GM18499 (cell line): ENCODE results near the gene RECQL5.

Source experiments
- ATAC-seq: cut with Tn5 transposase; IDR thresholded peaks from one replicate; pipeline ENCODE4 v1.9.1; 2021; ENCODE audit warnings: moderate number of reproducible peaks; ENCODE audit not compliant: insufficient read depth, unreplicated experiment

RECQL5 gene

DNA sequence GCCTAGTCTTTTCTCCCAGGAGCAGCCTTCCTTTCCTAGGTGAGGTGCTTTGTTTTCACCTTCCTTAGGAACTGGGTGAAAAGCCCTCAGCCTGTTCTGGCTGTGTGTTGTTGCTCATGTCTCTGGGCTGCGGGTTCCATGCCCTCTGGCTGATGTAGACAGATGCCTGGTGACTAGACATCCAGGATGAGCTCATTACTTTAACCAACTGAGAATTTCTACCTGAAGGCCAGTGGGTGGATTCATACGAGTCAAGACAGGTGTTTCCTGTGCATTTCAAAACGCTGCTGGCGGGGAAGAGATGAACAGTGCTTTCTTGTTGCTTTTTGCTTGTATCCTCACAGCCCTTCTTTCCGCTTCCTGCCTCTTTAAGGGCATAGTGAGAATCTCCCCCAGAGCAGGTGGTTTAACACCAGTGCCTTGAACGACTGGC lies 22.5 kb upstream of the RECQL5 start:
- no peak for ATAC-seq

DNA sequence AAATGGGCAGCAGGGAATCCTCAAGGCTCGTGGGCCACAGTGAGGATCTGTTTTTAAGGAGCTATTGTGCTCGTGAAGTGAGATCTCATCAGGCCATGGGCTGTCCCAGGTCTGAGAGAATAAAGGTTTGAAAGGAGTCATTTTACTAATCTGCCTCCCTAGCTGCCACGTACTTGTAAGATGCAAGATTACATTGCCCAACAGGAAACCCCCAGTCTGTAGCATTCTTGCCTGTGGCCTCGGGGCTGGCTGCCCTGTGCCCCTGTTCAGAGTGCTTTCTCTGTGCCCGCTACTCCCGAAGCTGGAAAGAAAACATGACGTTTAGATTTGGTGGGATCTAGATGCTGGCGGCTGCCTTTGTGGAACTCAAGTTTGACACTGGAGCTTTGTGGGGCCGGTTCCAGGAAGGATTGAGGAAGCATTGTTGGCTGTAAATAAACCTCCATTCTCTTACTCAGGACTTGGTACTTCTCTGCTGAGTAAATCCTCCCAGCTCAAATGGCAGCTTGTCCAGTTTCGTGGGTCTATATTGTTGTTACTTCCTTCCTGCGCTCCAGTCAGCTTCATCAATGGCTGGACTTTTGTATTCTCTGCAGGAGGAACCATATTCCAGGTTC lies 21.4 kb upstream of the RECQL5 start:
- no peak for ATAC-seq

DNA sequence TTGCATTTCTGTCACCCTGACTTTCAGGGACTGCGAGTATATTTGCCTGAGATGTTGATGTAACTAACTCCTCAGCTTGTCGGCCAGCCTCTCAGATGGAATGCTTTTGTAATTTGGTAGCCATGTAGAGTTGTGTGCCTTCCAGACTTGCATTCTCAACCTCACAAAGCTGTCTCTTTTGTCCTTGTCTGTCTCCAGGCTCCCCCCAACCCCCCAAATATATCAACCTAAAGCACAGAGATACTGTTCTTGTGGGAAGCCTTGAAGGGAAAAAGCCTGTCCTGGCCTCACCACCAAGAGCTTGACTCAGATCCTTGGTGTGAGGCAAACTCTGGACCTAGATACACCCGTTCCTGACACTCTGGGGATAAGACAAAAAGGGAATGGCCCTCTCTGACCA lies 18.5 kb upstream of the RECQL5 start:
- ATAC-seq: no peak

DNA sequence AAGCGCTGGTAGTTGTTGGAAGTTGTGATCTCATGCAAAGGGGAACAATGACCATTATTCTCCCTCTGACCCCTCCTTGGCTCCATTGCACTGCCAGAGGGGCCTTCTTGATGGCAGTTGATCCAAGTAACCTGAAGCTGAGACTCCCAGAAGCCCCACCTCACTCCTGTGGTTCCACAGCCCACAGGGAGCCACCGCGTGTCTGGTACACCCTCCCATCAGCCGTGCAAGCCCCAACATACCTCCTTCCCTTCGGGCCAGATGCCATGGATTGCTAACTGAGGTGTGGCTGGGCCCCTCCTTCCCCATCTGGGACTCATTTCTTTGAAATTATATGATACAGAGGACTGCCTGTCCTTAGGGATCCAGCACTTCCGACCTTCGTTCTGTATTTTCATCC lies 18.0 kb upstream of the RECQL5 start:
- no peak for ATAC-seq

DNA sequence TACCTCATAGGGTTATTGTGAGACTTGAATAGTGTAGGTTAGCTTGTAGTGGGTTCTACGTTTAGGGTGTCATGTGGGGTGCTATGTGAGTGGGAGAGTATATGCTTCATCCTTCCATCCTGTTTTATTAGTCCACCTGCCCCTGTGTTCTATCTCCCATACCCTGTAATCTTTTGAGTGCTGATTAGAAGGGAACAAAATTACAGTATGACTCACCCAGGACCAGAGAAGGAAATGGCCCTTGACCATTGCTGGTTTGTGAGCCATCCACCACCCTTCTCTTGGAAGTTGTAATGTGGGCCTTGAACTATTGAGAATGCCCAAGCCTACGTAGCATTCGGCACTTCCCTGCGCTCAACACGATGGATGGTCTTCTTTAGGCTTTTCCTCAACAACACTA lies 17.3 kb upstream of the RECQL5 start:
- ATAC-seq: no peak

DNA sequence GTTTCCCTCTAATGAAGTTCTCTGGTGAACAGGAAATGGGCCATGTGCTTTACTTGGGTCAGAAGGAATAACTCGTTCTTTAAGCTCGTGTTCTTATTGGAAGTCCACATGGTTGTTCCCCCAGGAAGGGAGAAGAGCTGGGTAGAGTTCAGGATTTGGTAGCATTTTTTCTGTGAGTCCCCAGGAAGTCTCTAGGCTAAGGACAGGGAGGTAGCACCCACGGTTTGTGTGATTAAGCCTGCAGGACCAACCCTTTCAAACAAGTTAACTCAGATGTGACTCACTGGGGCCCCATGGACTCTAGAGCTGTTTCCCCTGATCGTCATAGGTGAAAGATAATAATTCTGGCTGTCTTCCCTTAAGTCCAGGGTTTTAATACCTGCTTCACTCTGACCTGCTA lies 16.6 kb upstream of the RECQL5 start:
- no peak for ATAC-seq

DNA sequence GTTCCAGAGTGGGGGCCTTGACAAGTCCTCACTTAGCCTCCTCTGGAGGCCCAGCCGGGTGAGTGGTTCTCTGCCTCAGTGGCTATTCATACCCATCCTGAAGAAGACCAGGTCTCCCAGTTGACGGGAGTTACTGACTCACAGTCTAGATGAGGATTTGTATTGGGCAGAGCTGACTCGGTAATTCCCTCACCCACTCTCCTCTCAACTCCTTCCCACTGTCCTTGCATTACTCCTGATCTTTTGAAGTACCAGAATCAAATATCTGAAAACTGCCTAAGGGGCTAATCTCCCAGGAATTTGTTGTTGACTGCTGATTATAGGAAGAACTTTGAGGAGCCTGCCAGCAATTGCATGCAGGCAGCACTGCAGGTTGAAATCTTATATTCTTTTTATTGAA lies 14.3 kb upstream of the RECQL5 start:
- no peak for ATAC-seq

DNA sequence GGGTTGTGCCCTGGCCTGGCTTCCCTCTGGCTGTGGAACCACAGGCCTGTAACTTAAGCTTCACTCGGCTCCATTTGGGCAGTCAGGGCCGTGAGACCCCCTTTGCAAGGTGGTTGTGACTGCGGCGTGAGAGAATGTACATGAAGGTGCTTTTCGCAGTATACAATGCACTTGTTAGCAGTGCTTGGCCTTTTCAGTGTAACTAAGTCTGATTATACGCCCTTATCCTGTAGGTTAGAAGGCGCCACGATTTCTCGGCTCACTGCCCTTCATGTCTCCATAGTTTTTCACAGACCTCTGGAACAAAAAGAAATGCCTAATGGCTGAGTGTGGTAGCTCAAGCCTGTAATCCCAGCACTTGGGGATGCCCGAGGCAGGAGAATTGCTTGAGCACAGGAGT lies 13.5 kb upstream of the RECQL5 start:
- no peak for ATAC-seq

DNA sequence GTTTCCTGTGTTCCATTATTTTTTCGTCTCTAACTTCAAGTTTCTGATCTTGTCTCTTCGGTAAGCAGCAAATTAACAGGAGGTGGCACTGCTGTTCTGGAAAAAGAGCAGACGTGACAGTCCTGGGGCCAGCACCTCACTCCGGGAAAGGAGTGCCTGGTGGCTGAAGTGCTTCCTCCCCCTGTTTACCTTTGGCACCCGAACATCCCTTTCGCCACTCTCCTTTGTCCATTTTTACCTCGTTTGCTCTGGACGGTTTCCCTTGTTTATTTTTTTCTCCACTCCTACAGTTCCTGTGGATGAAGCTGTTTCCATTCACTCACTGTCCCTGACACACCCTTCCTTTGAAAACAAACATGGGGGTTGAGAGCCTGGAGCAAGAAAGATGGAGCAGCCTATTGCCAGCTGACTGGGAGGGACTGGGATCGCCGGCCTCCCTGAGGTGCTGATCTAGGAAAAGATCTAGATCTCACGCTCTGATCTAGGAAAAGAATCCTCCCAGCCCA lies 12.8 kb upstream of the RECQL5 start:
- no peak for ATAC-seq

DNA sequence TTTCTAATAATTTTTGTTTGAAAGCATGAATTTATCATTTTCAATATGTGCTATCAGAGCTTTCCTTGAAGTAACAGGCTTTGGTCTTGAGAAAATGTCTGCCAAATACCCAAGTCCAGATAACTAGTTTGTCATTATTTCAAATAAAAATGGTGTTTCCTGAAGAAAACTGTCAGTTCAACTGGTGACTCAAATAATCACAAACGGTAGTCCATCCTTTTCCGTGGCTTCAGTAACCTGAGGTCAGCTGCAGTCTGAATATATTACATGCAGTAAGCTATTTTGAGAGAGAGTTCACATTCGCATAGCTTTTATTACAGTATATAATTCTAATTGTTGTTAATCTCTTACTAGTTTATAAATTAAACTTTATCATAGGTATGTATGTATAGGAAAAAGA lies 9.5 kb upstream of the RECQL5 start:
- ATAC-seq: no peak

DNA sequence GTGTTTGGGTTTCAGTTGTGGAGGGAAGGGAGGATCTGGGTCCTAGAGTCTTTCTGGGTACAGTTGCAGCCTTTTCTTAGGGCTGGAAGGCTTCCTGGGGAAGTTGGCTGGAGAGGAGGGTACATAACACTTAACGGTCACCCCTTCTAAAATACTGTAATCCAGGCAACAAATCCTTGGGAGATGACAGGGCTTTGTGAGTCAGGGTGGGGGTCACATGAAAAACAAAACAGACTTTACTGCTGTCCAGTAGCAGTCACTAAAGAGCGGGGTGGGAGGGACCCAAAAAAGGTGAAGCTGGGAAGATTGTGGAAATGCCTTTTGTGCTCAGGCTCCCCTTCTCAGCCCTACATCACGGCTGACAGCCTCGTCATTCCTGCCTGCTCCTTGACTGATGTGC lies 6.5 kb upstream of the RECQL5 start:
- no peak for ATAC-seq

DNA sequence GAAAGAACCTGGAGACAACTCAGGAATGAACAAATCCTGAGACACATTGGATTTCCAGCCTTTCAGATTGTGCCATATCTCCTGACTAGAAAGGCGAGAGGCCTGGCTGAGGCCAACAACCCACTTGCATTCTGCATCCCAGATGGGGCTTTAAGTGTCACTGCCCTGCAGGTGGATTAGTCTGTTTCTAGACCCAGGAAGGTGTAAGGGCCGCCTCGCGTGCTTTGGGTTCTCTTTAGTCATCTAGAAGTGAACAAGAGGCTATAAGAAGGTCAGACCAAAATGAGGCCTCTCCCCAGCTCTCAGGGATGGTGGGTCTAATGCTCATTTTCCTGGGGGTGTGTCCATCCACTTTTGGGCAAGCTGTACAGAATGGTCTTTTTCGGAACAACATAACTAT lies 5.1 kb upstream of the RECQL5 start:
- ATAC-seq: no peak

DNA sequence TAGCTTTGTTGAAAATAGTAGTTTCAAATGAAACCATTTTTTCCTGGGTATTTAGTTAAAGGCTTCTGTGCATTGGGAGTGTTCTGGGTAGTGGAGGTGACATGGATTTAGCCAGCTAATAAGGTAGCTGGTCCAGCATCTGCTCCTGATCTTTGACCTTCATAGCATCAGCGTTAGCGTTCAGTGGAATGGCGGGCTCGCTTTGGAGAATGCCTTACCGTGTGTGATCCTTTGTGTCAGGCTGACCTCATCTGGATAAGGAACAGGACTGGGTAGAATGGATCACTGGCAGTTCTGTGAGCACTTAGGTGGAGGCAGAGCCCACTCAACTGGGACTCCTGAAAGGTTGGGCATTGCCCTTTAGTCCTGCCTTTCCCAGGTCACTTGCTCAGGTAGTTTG lies 3.9 kb upstream of the RECQL5 start:
- no peak for ATAC-seq

DNA sequence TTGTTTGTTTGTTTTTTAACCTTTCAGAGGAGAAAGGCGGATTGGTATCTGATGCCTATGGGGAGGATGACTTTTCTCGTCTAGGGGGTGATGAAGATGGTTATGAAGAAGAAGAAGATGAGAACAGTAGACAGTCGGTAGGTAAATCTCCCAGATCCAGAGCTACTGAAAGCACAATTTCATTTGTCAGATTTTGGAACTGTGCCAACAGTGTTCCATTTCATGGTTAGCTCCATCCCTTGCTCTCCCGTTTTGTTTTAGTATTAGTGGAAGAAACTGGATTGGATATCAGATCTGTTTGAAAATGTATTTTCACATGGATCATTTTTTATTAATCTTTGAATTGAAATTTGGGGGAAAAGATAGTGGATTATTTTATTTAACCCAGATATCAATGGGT lies 1.5 kb upstream of the RECQL5 start:
- ATAC-seq: no peak

DNA sequence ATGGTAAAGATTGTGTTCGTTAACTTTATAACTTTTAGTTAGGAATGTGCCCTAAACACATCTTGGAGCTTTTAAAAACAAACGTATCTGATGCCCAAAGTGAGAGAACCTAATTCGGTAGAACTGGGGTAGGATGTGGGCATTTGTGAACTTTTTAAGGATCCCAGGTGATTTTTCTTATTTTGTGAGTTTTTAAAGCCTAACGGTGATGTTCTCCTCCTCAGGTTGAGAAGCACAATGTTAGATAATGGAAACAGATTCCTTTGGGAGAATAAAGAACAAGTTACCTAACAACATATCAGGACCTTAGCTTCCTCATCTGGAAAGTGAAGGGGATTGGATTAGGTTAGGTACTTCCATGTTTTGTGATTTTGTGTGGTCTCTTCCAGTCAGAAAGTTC lies 871 bp upstream of the RECQL5 start:
- ATAC-seq: no peak

DNA sequence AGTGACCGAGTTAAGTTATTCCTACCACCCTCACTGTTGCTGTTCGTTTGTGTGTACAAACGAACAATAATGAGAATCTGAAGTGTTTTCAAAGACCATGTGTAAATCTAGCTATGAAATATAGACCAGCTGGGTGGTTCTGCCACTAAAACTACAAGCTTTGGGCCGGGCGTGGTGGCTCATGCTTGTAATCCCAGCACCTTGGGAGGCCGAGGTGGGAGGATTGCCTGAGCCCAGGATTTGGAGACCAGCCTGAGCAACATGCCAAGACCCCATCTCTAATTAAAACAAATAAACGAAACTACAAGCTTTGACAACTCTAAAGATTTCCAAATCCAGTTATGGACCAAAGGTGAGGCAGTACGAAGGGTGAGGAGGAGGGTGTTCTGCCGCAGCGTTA lies 973 bp downstream of the RECQL5 start:
- ATAC-seq: no peak

DNA sequence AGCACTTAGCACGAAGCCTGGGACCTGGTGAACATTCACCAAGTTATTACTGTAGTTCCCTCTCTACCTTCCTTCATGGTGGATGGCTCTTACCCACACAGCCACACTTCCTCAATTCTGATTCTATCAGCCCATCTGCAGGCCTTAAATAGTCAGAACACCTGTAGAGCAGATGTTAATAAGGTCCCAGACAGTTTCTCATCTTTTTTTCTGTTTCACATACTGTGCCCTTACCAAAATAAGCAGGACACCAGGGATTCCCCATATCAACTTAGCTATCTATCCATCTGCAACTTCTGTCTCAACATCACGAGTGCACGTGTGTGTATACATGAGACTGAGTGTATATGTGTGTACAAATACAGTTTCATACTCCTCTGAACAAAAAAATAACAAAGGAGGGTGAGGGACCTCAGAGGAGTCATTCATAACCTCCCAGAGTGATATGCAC lies 2.8 kb downstream of the RECQL5 start:
- ATAC-seq: peak; percentile 53

DNA sequence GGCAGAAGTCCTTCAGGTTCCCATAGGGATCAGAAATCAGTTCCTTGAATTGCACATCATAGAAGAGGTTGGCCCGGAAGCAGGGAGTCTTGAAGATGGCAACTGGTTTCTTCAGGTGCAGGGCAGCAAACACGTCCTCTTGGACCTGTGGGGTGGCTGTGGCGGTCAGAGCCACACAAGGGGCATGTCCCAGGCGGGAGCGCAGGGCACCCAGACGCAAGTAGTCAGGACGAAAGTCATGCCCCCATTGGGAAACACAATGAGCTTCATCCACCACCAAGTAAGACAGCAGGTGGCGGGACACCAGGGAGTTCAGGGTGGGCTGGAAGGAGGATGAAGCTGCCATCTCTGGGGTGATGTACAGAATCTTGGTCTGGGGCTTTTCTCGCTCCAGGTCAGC lies 4.4 kb downstream of the RECQL5 start:
- no peak for ATAC-seq

DNA sequence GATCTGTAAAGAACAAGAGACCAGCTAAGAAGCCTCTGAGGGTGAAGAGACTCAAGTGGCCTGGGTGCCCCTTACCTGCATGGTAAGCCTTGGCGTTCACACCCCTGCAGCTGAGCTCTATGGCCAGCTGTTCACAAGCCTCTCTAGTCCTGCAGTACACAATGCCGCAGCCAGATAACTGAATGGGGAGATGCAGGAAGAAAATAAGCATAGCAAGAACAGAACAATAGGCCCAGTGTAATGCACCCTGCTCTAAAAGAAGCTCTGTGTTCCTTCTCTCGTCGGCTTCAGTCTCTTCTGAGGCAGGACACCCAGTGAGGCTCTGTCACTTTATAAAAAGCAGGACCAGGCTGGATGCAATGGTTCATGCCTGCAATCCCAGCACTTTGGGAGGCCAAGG lies 5.4 kb downstream of the RECQL5 start:
- no peak for ATAC-seq

DNA sequence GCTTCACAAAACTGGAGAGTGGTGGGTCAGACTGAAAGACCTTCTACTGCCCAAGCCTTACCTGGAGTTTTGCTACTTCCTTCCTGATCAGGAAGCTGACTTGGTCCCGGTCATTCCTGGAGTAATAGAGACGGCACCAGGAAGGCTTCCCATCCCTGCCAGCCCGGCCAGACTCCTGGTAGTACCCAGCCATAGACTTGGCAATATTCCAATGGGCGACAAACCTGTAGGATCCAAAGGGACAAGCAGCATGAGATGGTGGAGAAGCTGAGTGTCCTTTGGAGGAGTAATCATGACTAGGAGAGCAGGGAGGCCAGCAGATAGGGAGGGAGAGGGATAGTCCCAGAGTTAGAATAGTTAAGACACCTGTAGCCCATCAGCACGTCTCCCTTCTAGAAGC lies 8.7 kb downstream of the RECQL5 start:
- ATAC-seq: no peak

DNA sequence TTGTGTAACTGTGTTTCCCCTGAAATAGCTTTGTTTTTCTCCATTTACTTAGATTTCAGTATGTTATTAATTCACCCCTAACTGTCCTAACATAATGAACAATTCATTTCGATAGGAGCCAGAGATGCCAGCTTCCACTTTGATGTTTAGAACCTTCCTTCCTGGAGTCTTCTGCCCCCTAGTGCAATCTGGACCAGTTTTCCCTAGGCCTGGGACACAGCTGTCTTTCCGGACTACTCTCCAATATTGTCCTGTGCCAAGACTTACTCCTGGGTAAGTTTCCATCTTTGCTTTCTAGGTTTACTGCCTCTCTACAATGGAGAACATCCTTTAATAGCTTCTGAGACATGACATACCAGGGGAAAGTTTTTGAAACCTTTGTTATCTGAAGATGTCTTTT lies 12.8 kb downstream of the RECQL5 start:
- ATAC-seq: no peak

DNA sequence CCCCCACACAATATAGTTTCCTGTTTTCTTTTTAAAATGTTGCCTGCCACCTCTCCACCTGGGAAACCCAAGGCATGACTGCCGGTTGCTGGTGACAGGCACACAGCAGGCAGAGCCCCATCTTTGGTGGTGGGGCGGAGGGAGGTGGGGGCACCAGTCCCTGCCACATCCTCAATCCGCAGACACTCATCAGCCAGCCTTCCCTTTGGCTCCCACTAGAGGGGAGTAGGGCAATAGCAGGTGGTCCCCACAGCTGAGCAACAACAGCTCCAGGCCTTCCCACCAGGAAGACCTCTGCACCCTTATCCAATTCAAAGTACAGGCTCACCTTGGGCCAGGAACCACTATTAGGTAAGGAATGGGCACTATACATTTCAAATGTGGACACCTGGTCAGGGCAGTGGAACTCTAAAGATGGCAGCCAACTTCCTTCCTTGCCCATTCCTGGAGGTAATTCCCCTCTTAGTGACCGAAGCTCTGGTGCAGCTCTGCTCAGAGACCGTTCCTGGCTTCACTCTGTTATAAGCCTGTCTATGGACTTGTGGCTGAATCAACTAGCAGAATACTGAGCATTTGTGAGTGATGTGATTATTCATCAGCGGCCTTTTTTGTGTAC lies 13.9 kb downstream of the RECQL5 start:
- ATAC-seq: no peak
